Breast epithelium (tissue), 3 donors: ENCODE measurements around the gene CYFIP2.

ENCODE experiments used
- CTCF ChIP-seq, 3 donors: fragments of 450-650 bp; IDR thresholded peaks; one replicate each; pipeline ENCODE4 v1.5.1; 2016 to 2017; ENCODE audit warnings: antibody characterized with exemption in 3 of 3, mild to moderate bottlenecking in 3 of 3, moderate library complexity in 3 of 3
- POLR2A ChIP-seq: fragments of 450-650 bp; IDR thresholded peaks from one replicate; pipeline ENCODE4 v1.6.1; 2016; ENCODE audit warnings: antibody characterized with exemption, mild to moderate bottlenecking, moderate library complexity

DNA sequence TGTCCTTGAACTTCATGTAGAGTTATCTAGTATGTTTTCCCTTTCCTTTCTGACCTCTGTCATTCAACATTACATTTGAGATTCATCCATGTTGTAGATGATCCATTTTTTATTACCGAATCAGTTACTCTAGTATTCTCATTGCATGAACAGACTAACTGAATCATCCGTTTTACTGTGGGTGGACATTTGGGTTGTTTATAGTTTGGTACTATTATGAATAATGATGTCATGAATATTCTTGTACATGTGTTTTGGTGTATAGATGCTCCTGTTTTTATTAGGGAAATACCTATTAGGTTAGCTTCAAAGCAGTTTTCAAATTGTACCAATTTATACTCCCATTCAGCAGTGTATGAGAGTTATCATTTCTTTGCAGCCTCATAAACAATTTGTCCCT lies 99.8 kb downstream of the CYFIP2 start:
- no peak for TF ChIP-seq CTCF (IDR thresholded peaks at IDR 0.05)
- no peak for TF ChIP-seq POLR2A
